ENCODE data around the gene C11orf97.

The C11orf97 gene

GRCh38 chr11:94567181-94567670, 55.0 kb downstream of the C11orf97 start, which contains the start of gene PIWIL4:
TSS of gene PIWIL4 (plus strand) at chr11:94567368. CDS start at chr11:94567519, 151 bp downstream.
- TF ChIP-seq ZBTB7A (IDR thresholded peaks at IDR 0.05; ENCODE audit: low read depth), result no peak
- no peak for TF ChIP-seq TAF1 (IDR thresholded peaks at IDR 0.05; ENCODE audit: low read depth)

GRCh38 chr11:94568200-94568599, 55.9 kb downstream of the C11orf97 start:
- TF ChIP-seq, protein P1, sequence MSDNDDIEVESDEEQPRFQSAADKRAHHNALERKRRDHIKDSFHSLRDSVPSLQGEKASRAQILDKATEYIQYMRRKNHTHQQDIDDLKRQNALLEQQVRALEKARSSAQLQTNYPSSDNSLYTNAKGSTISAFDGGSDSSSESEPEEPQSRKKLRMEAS (IDR thresholded peaks at IDR 0.05), result no peak
- no peak for TF ChIP-seq CREB1 (IDR thresholded peaks at IDR 0.05; ENCODE audit: low read depth)
- no peak for TF ChIP-seq FOXM1 (IDR thresholded peaks at IDR 0.05; ENCODE audit: borderline replicate concordance, low read depth)
- no peak for TF ChIP-seq EGR1 (IDR thresholded peaks at IDR 0.05)
- TF ChIP-seq REST (IDR thresholded peaks at IDR 0.05; ENCODE audit: low read depth), result no peak
- TF ChIP-seq YY1 (IDR thresholded peaks at IDR 0.05; ENCODE audit: low read depth), result no peak
- TF ChIP-seq TEAD4 (IDR thresholded peaks at IDR 0.05), result no peak
- no peak for TF ChIP-seq TCF12 (IDR thresholded peaks at IDR 0.05; ENCODE audit: low read depth)

DNA sequence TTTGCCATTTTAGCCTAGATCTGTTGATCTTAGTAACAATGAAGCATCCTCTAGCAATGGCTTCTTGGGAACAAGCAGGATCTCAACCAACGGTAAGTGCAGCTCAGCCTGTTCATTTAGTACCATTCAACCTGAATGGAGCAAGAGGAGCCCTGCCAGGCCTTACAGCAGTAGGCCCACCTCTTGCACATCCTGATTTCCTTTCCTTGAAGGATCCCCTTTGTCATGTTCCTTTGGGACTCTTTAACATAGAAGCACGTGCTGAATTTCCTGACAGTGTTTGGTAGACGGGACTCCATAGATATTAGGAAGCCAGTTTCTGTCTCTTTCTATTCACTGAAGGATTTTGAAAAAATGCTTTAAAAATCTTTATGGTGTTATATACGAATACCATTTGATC, 56.5 kb downstream of the C11orf97 start:
- no peak for TF ChIP-seq TCF12 (IDR thresholded peaks at IDR 0.05; ENCODE audit: low read depth)
- no peak for TF ChIP-seq TAF1 (IDR thresholded peaks at IDR 0.05; ENCODE audit: low read depth)
- no peak for TF ChIP-seq ZBTB7A (IDR thresholded peaks at IDR 0.05; ENCODE audit: low read depth)
- TF ChIP-seq CEBPB (IDR thresholded peaks at IDR 0.05), result no peak
- no peak for TF ChIP-seq EGR1 (IDR thresholded peaks at IDR 0.05)
- no peak for TF ChIP-seq FOXM1 (IDR thresholded peaks at IDR 0.05; ENCODE audit: borderline replicate concordance, low read depth)
- no peak for TF ChIP-seq YY1 (IDR thresholded peaks at IDR 0.05; ENCODE audit: low read depth)
- TF ChIP-seq, protein P2, sequence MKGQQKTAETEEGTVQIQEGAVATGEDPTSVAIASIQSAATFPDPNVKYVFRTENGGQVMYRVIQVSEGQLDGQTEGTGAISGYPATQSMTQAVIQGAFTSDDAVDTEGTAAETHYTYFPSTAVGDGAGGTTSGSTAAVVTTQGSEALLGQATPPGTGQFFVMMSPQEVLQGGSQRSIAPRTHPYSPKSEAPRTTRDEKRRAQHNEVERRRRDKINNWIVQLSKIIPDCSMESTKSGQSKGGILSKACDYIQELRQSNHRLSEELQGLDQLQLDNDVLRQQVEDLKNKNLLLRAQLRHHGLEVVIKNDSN (IDR thresholded peaks at IDR 0.05), result no peak

DNA sequence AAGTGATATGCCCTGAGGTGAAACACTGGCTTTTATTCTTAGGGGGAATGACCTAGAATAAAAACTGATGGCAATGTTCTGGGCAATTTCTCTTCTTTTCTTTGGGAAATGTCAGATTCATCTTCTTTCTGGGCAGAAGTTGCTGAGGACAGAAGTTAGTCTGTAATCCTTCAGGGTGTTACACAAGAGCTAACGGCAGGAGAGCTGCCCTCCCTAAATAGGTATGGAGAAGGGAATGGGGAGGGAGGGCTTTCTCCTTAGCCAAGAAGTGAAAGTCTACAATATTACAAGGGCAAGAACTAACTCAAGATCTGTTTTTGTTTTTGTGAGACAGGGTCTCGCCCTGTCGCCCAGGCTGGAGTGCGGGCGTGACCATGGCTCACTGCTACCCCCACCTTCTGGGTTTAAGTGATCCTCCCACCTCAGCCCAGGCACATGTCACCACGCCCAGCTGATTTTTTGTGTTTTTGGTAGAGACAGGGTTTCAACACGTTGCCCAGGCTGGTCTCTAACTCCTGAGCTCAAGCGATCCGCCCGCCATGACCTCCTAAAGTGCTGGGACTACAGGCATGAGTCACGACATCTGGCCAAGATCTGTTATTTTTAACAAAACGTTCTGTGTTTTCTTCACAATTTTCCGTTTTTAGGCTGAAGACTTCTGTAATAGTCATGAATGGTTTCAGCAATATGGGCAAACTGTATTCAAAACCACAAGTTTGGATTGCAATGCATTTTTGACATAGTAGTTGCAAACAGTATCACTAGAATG, 62.1 kb downstream of the C11orf97 start:
- no peak for TF ChIP-seq RAD21 (IDR thresholded peaks at IDR 0.05; ENCODE audit: low read depth)
- no peak for TF ChIP-seq EGR1 (IDR thresholded peaks at IDR 0.05)
- TF ChIP-seq CEBPB (IDR thresholded peaks at IDR 0.05), result no peak
- TF ChIP-seq REST (IDR thresholded peaks at IDR 0.05; ENCODE audit: low read depth), result no peak
- TF ChIP-seq ZBTB7A (IDR thresholded peaks at IDR 0.05; ENCODE audit: low read depth), result no peak
- no peak for TF ChIP-seq EP300 (IDR thresholded peaks at IDR 0.05; ENCODE audit: borderline replicate concordance)
- TF ChIP-seq TAF1 (IDR thresholded peaks at IDR 0.05; ENCODE audit: low read depth), result no peak
- TF ChIP-seq YY1 (IDR thresholded peaks at IDR 0.05; ENCODE audit: low read depth), result no peak
- TF ChIP-seq TCF12 (IDR thresholded peaks at IDR 0.05; ENCODE audit: low read depth), result no peak
- TF ChIP-seq NFIC (IDR thresholded peaks at IDR 0.05), result no peak
- TF ChIP-seq, protein P1 (IDR thresholded peaks at IDR 0.05), result no peak
- TF ChIP-seq, protein P2 (IDR thresholded peaks at IDR 0.05), result no peak
- no peak for TF ChIP-seq FOXM1 (IDR thresholded peaks at IDR 0.05; ENCODE audit: borderline replicate concordance, low read depth)
- TF ChIP-seq CREB1 (IDR thresholded peaks at IDR 0.05; ENCODE audit: low read depth), result no peak
- no peak for TF ChIP-seq TEAD4 (IDR thresholded peaks at IDR 0.05)

GRCh38 chr11:94576306-94576705, 64.0 kb downstream of the C11orf97 start:
- TF ChIP-seq REST (IDR thresholded peaks at IDR 0.05; ENCODE audit: low read depth), result no peak
- no peak for TF ChIP-seq TCF12 (IDR thresholded peaks at IDR 0.05; ENCODE audit: low read depth)
- no peak for TF ChIP-seq TAF1 (IDR thresholded peaks at IDR 0.05; ENCODE audit: low read depth)
- no peak for TF ChIP-seq CEBPB (IDR thresholded peaks at IDR 0.05)
- TF ChIP-seq CREB1 (IDR thresholded peaks at IDR 0.05; ENCODE audit: low read depth), result no peak
- TF ChIP-seq EP300 (IDR thresholded peaks at IDR 0.05; ENCODE audit: borderline replicate concordance), result no peak
- TF ChIP-seq TEAD4 (IDR thresholded peaks at IDR 0.05), result no peak
- no peak for TF ChIP-seq FOXM1 (IDR thresholded peaks at IDR 0.05; ENCODE audit: borderline replicate concordance, low read depth)
- TF ChIP-seq RAD21 (IDR thresholded peaks at IDR 0.05; ENCODE audit: low read depth), result no peak
- no peak for TF ChIP-seq NFIC (IDR thresholded peaks at IDR 0.05)
- TF ChIP-seq, protein P1 (IDR thresholded peaks at IDR 0.05), result no peak
- no peak for TF ChIP-seq EGR1 (IDR thresholded peaks at IDR 0.05)
- no peak for TF ChIP-seq YY1 (IDR thresholded peaks at IDR 0.05; ENCODE audit: low read depth)
- no peak for TF ChIP-seq ZBTB7A (IDR thresholded peaks at IDR 0.05; ENCODE audit: low read depth)
- TF ChIP-seq, protein P2 (IDR thresholded peaks at IDR 0.05), result no peak

Measured in Ishikawa (cell line).